Right renal cortex interstitium (tissue), 3 donors: Measurements from ENCODE around the gene ST3GAL2. TPM values are rescaled to one million over a fixed set of nuclear protein-coding genes. Genes with fewer than 3 reads are reported as not detected.
"Not testable (repeated sequence)": the region's sequence is repeated elsewhere in the genome, so short reads cannot be mapped to it uniquely, and the experiment has no call there.

Experiments
- DNase-seq, 3 donors: peaks; one replicate each; pipeline ENCODE4 v3.0.0-alpha.2; 2013; ENCODE audit warnings: low read depth in 3 of 3, low spot score in 2 of 3
- polyA plus RNA-seq, 3 donors: library from polyadenylated mRNA; unstranded; fragments of 120-200 nt; gene quantifications; one replicate each; pipeline ENCODE4 v1.2.1, GENCODE V29; 2013; ENCODE audit not compliant: insufficient read length in 3 of 3

The ST3GAL2 gene
- polyA plus RNA-seq, 3 donors = 22.4 to 27.6 (median 24.2) TPM

DNA sequence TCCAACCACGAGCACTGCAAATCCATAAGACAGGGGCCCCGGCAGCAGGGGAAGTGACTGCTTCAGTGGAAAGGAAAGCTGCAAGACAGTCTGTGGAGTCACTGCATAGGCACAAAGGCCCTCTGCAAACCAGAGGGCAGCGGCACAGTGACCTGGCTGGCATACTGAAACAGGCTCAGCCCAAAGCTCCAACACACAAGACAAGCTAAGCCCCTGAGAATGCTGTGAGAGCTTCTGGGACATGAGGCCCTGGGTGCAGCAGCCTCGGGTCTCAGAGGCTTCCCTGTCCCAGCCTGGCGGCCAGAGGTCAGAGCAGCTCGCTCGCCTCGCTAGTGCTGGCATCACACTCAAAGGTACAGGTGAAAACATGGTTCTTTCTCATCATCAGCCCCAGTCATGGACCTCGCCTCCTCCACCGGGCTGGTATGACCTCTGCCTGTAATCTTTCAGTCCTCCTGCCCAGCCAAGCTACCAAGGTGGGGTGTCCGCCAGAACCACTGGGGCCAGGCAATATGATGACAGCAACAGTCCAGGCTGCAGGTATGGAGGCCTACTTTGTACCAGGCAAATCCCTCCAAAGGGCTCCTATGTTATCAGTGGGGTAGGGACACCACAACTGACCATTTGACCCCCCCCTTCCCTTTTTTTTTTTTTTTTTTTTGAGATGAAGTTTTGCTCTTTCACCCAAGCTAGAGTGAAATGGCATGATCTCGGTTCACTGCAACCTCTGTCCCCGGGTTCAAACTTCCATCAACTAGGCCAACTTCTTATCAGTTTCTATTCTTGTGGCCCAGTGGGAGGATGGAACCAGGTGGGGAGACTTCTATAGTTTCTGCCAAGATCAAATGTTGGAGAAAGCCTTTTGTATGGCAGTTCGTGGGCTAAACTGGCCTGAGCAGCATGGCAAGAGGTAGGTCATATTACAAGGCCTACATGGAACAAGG lies 19.2 kb downstream of the ST3GAL2 start:
- no peak for DNase-seq

GRCh38 chr16:70418993-70419318 lies 19.9 kb downstream of the ST3GAL2 start:
- no peak for DNase-seq

DNA sequence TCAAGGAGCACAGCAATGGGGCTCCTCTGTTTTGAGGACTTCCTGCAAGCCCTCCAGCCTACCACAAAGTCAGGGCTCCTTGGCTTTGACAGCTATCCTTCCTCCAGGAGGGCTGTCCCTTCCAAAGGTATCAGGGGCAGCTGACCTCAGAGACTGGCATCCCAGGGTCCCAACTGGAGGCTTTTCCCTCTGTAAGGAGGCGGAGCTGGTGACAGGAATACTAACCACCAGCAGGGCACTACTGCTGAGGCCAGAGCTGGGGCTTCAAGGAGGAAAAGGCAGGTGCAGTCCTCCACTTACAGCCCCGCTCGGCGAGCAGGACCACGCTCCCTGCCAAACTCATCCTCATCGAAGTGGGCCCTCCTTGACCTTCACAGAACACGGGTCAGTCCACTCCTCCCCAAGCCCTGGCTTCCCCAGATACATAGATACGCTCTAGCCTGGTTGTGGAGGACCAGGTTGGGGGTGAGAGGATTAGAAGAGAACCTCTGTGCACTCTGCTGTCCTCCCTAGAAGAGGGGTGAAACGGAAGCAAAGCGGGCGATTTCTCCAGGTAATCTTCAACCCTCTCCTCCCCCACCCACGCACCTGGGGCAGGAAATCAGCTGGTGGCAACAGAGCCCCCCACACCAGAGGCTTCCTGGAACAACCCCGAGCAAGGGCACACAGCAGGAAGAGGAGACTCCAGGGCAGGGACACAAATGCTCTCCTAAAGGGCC lies 20.5 kb downstream of the ST3GAL2 start:
- no peak for DNase-seq

- no peak for DNase-seq
These were observed 21.2 kb downstream of the ST3GAL2 start for GRCh38 chr16:70417661-70418060.

- DNase-seq = no peak
These were observed 21.9 kb downstream of the ST3GAL2 start for GRCh38 chr16:70416748-70417616.

GRCh38 chr16:70413572-70413971 lies 25.3 kb downstream of the ST3GAL2 start:
- not testable (repeated sequence) for DNase-seq

DNA sequence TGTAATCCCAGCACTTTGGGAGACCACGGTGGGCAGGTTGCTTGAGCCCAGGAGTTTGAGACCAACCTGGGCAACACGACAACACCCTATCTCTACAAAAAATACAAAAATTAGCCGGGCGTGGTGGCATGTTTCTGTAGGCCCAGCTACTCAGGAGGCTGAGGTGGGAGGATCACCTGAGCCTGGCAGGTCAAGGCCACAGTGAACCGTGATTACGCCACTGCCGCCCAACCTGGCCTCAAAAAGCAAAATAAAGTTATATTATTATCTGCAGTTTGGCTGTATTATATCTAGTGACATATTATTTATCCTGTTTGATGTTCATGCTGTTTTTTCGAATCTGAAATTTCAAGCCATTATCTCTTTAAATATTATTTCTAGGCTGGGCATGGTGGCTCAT lies 26.5 kb downstream of the ST3GAL2 start:
- DNase-seq = no peak

- DNase-seq = no peak
These were observed 28.2 kb downstream of the ST3GAL2 start for GRCh38 chr16:70410734-70411133.

GRCh38 chr16:70407811-70408274 lies 31.1 kb downstream of the ST3GAL2 start:
- DNase-seq = no peak

DNA sequence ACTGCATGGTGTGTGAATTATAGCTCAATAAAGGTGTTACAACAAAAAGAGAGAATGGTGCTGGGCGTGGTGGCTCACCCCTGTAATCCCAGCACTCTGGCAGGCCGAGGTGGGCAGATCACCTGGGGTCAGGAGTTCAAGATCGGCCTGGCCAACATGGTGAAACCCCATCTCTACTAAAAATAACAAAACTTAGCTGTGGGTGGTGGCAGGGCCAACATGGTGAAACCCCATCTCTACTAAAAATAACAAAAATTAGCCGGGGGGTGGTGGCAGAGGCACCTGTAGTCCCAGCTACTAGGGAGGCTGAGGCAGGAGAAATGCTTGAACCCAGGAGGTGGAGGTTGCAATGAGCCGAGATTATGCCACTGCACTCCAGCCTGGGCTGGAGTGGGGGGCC lies 32.8 kb downstream of the ST3GAL2 start:
- not testable (repeated sequence) for DNase-seq

- no peak for DNase-seq
These were observed 35.8 kb downstream of the ST3GAL2 start for GRCh38 chr16:70402916-70403659.

GRCh38 chr16:70399951-70400350 lies 38.9 kb downstream of the ST3GAL2 start:
- DNase-seq = no peak

GRCh38 chr16:70399381-70399780 lies 39.5 kb downstream of the ST3GAL2 start:
- DNase-seq = no peak

GRCh38 chr16:70398177-70398743 lies 40.6 kb downstream of the ST3GAL2 start:
- no peak for DNase-seq

- no peak for DNase-seq
These were observed 42.5 kb downstream of the ST3GAL2 start for GRCh38 chr16:70396246-70396904.

- DNase-seq = no peak
These were observed 43.5 kb downstream of the ST3GAL2 start for GRCh38 chr16:70395345-70395901.

DNA sequence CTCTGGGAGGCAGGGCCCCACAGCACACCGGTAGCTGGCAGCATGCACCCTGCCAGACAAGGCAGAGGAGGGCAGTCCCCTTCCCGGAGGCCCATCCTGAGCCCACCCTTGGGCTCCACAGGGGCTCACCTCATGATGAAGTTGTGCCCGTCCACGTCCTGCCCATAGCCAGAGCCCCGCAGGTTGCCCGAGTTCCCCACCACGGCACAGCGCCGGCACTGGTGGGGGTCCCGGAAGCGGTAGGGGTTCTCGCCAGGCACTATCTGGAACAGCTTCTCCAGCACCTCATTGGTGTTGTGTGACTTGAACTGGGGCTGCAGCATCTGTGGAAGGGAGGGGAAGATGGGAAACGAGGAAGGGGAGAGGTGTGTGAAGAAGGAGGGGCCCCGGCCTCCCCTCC lies 44.0 kb downstream of the ST3GAL2 start:
- no peak for DNase-seq

DNA sequence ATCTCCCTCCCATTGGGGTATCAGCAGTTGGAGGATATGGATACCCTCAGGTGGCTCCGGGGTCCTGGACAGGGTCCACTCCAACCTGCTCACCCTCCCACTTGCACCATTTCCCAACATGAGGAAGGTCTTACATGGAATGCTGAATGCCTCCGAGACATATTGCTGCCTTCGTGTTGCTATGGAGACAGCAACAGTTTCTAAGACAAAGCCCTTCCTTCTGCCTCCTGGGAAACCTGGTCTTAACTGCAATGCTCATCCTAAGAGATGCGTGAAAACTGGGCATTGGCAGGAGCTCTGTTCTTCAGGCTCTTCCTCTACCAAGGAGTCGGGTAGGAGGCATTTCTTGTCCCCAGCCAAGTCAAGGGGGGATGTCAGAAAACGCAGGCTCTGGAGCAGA lies 45.2 kb downstream of the ST3GAL2 start:
- DNase-seq = no peak

GRCh38 chr16:70392606-70393005 lies 46.3 kb downstream of the ST3GAL2 start:
- DNase-seq = no peak
